Activated CD8-positive, alpha-beta memory T cell treated with anti-CD3 and anti-CD28 coated beads for 48 hours (primary cell): ENCODE measurements around the gene OBSCN.

Experiments
- DNase-seq, 3 experiments: peaks; one replicate each; pipeline ENCODE4 v3.0.0-alpha.2; 2020; ENCODE audit warnings: low read depth in 2 of 3, low spot score in 2 of 3

OBSCN gene

GRCh38 chr1:228374711-228375577, 167.1 kb downstream of the OBSCN start:
- DNase-seq, result no peak

- DNase-seq, result no peak
Observed at GRCh38 chr1:228375578-228376261, 167.9 kb downstream of the OBSCN start.

GRCh38 chr1:228376262-228376628, 168.4 kb downstream of the OBSCN start:
- no peak for DNase-seq

GRCh38 chr1:228376651-228377631, 169.1 kb downstream of the OBSCN start:
- no peak for DNase-seq

- DNase-seq, result no peak
Observed at GRCh38 chr1:228377664-228378089, 169.8 kb downstream of the OBSCN start.

- peak; percentile 18 to 33 (median 28) for DNase-seq
Observed at GRCh38 chr1:228378090-228378872, 170.4 kb downstream of the OBSCN start.

GRCh38 chr1:228378873-228379460, 171.1 kb downstream of the OBSCN start:
- no peak for DNase-seq

- no peak for DNase-seq
Observed at GRCh38 chr1:228379666-228380065, 171.8 kb downstream of the OBSCN start.

GRCh38 chr1:228381356-228381755, 173.5 kb downstream of the OBSCN start:
- no peak for DNase-seq

GRCh38 chr1:228383773-228384172, 175.9 kb downstream of the OBSCN start:
- no peak for DNase-seq

GRCh38 chr1:228385232-228385631, 177.4 kb downstream of the OBSCN start:
- no peak for DNase-seq

GRCh38 chr1:228387321-228387720, 179.5 kb downstream of the OBSCN start:
- DNase-seq, result no peak

- DNase-seq, result no peak
Observed at GRCh38 chr1:228390649-228391048, 182.8 kb downstream of the OBSCN start.

GRCh38 chr1:228391411-228392020, 183.7 kb downstream of the OBSCN start:
- DNase-seq, result no peak

- no peak for DNase-seq
Observed at GRCh38 chr1:228392111-228392936, 184.5 kb downstream of the OBSCN start.

GRCh38 chr1:228393268-228393701, 185.4 kb downstream of the OBSCN start:
- DNase-seq, result no peak

GRCh38 chr1:228393811-228394570, 186.1 kb downstream of the OBSCN start:
- DNase-seq, result no peak
